Neuronal stem cell (in vitro differentiated cells): ENCODE data around the gene CETP. TPM values are rescaled to one million over a fixed set of nuclear protein-coding genes. Genes with fewer than 3 reads are reported as not detected.
A peak's percentile ranks its signal among the peaks of the same experiment; 100 is the strongest.

Source experiments
- DNase-seq: peaks from one replicate; pipeline ENCODE4 v3.0.0-alpha.2; 2013; ENCODE audit warnings: low spot score
- H2AFZ ChIP-seq: one replicate; pipeline ENCODE4 v1.6.1; 2013; ENCODE audit warnings: mild to moderate bottlenecking, low read length, inconsistent platforms
- H2AK5ac ChIP-seq: 2 replicates; pipeline ENCODE4 v1.6.1; 2013; ENCODE audit warnings: low read depth, mild to moderate bottlenecking, inconsistent platforms, low read length, moderate library complexity, mixed read lengths
- H2BK120ac ChIP-seq: 2 replicates; pipeline ENCODE4 v1.6.1; 2013; ENCODE audit warnings: low read depth, mild to moderate bottlenecking, inconsistent platforms, low read length, moderate library complexity, mixed read lengths
- H2BK12ac ChIP-seq: one replicate; pipeline ENCODE4 v1.6.1; 2013; ENCODE audit warnings: low read length, inconsistent platforms
- H2BK15ac ChIP-seq: 2 replicates; pipeline ENCODE4 v1.6.1; 2013; ENCODE audit warnings: mild to moderate bottlenecking, low read length, inconsistent platforms, mixed read lengths
- H2BK5ac ChIP-seq: one replicate; pipeline ENCODE4 v1.6.1; 2013; ENCODE audit warnings: inconsistent platforms, mild to moderate bottlenecking, low read length, moderate library complexity
- H3K14ac ChIP-seq: one replicate; pipeline ENCODE4 v1.6.1; 2013; ENCODE audit warnings: low read length, inconsistent platforms
- H3K18ac ChIP-seq: 2 replicates; pipeline ENCODE4 v1.6.1; 2013; ENCODE audit warnings: low read length, inconsistent platforms
- H3K23ac ChIP-seq: 2 replicates; pipeline ENCODE4 v1.6.1; 2013; ENCODE audit warnings: low read depth, mild to moderate bottlenecking, mixed read lengths, low read length, inconsistent platforms; ENCODE audit not compliant: poor library complexity
- H3K27ac ChIP-seq: replicated peaks from 3 replicates; pipeline ENCODE4 v1.5.1; 2013; ENCODE audit warnings: low read length, inconsistent platforms
- H3K27me3 ChIP-seq, 3 experiments: 2 replicates each; pipeline ENCODE4 v1.6.1; 2013; ENCODE audit warnings: low read length in 3 of 3, mild to moderate bottlenecking in 2 of 3, inconsistent platforms in 1 of 3, low read depth in 1 of 3, mixed read lengths in 1 of 3, moderate library complexity in 1 of 3; ENCODE audit not compliant: control insufficient read depth in 3 of 3, insufficient read depth in 3 of 3
- H3K36me3 ChIP-seq, 2 donors: replicated peaks in 1 of 2; 2 replicates each; pipeline ENCODE4 v1.6.1; 2013; ENCODE audit warnings: low read length in 2 of 2; ENCODE audit not compliant: control insufficient read depth in 2 of 2, insufficient read depth in 2 of 2
- H3K4ac ChIP-seq: 2 replicates; pipeline ENCODE4 v1.6.1; 2013; ENCODE audit warnings: inconsistent platforms, mild to moderate bottlenecking, low read length, moderate library complexity
- H3K4me1 ChIP-seq, 2 donors: 1 replicate in 1 of 2; 2 replicates in 1 of 2; pipeline ENCODE4 v1.6.1; 2013; ENCODE audit warnings: low read length in 2 of 2, low read depth in 1 of 2; ENCODE audit not compliant: control insufficient read depth in 2 of 2, insufficient read depth in 1 of 2
- H3K4me2 ChIP-seq: one replicate; pipeline ENCODE4 v1.6.1; 2013; ENCODE audit warnings: mild to moderate bottlenecking, low read length, inconsistent platforms; ENCODE audit not compliant: insufficient read depth, poor library complexity, severe bottlenecking
- H3K4me3 ChIP-seq, 2 donors: 2 replicates each; pipeline ENCODE4 v1.5.1; 2013; ENCODE audit warnings: low read length in 2 of 2, mild to moderate bottlenecking in 2 of 2, inconsistent platforms in 1 of 2, moderate library complexity in 1 of 2
- H3K79me1 ChIP-seq: one replicate; pipeline ENCODE4 v1.6.1; 2013; ENCODE audit warnings: low read depth, mild to moderate bottlenecking, inconsistent platforms, low read length, moderate library complexity
- H3K9ac ChIP-seq: one replicate; pipeline ENCODE4 v1.6.1; 2013; ENCODE audit warnings: mild to moderate bottlenecking, low read depth, low read length, inconsistent platforms; ENCODE audit not compliant: poor library complexity
- H3K9me3 ChIP-seq, 2 donors: replicated peaks in 1 of 2; 2 replicates each; pipeline versions ENCODE3 to v1.6.1; 2013; ENCODE audit warnings: low read length in 2 of 2, mild to moderate bottlenecking in 2 of 2, inconsistent platforms in 1 of 2, low read depth in 1 of 2, mixed read lengths in 1 of 2, moderate library complexity in 1 of 2; ENCODE audit not compliant: control insufficient read depth in 2 of 2, insufficient read depth in 1 of 2
- H4K8ac ChIP-seq: one replicate; pipeline ENCODE4 v1.6.1; 2013; ENCODE audit warnings: low read depth, mild to moderate bottlenecking, inconsistent platforms, low read length, moderate library complexity
- H4K91ac ChIP-seq: one replicate; pipeline ENCODE4 v1.6.1; 2013; ENCODE audit warnings: low read length, low read depth, mild to moderate bottlenecking, inconsistent platforms; ENCODE audit not compliant: poor library complexity
- WGBS, 2 donors: extraction: QIAGEN DNeasy Blood & Tissue Kit; methylation state at CpG; one replicate each; pipeline ENCODE4 v1.1.7; 2013; ENCODE audit warnings: missing lambda C conversion rate in 2 of 2, mixed read lengths in 1 of 2; ENCODE audit not compliant: insufficient read length in 2 of 2, insufficient replicate concordance in 1 of 2; ENCODE audit errors: extremely low coverage in 2 of 2; 5-methylcytosine and 5-hydroxymethylcytosine counted together
- polyA plus RNA-seq, 2 experiments: library from polyadenylated mRNA; stranded (reverse); fragments of 200-250 nt; gene quantifications; one replicate each; pipeline ENCODE4 v1.2.3, GENCODE V29; 2013

CETP gene
- polyA plus RNA-seq (2013, experiment 1 of 2), result not detected
- not detected for polyA plus RNA-seq (2013, experiment 2 of 2)

GRCh38 chr16:56961851-56962281 is at the start of gene CETP:
CETP (plus strand) TSS chr16:56961950; CDS start chr16:56961980, 30 bp downstream.
- Histone ChIP-seq H2BK120ac (no peak within 1 kb of the TSS), H2BK5ac (no peak within 1 kb of the TSS), H2BK12ac (peak within 1 kb of the TSS; percentile 70), H3K4me1 (peaks cover 0 to 3% of the 10 kb centered on the region in 2 donors), H4K8ac (no peak within 1 kb of the TSS), H2AK5ac (peak within 1 kb of the TSS; percentile 63), H3K23ac (peak within 1 kb of the TSS; percentile 23), H3K14ac (peak within 1 kb of the TSS; percentile 21), H2BK15ac (peak within 1 kb of the TSS; percentile 38), H3K79me1 (peaks cover 3% of the 10 kb centered on the region), H3K4me3 (peak within 1 kb of the TSS in 1 of 2 donors; percentile 61), H3K18ac (peak within 1 kb of the TSS; percentile 80), H4K91ac (no peak within 1 kb of the TSS), H3K4ac (no peak within 1 kb of the TSS), H2AFZ (no peak within 1 kb of the TSS), H3K27me3 (no peaks in the 10 kb centered on the region), H3K27ac (no peak within 1 kb of the TSS), H3K4me2 (no peak within 1 kb of the TSS), H3K9me3 (no peaks in the 10 kb centered on the region), H3K9ac (no peak within 1 kb of the TSS), H3K36me3 (no peaks in the 10 kb centered on the region)
- DNase-seq, result no peak
- WGBS, 2 donors, result no CpG with 5 or more reads among the region's 12 CpGs

GRCh38 chr16:56912746-56913708 is 48.7 kb upstream of the CETP start:
- H3K79me1 ChIP-seq, result no peaks in the 10 kb centered on the region
- H3K9ac ChIP-seq, result no peak overlapping the region
- H3K4ac ChIP-seq, result no peak overlapping the region
- no peak overlapping the region for H3K18ac ChIP-seq
- no peak overlapping the region for H3K4me2 ChIP-seq
- H2BK120ac ChIP-seq, result no peak overlapping the region
- no peak overlapping the region for H3K27ac ChIP-seq
- H2AK5ac ChIP-seq, result no peak overlapping the region
- DNase-seq, result no peak
- no peak overlapping the region for H3K4me3 ChIP-seq
- no peak overlapping the region for H2BK5ac ChIP-seq
- peak overlapping the region; percentile 19 for H4K91ac ChIP-seq
- no peak overlapping the region for H2BK12ac ChIP-seq
- H3K36me3 ChIP-seq, result no peaks in the 10 kb centered on the region
- no peak overlapping the region for H3K23ac ChIP-seq
- peaks cover 12 to 19% of the 10 kb centered on the region in 2 donors for H3K4me1 ChIP-seq
- no peak overlapping the region for H3K14ac ChIP-seq
- WGBS, 2 donors, result no CpG with 5 or more reads among the region's 18 CpGs
- no peaks in the 10 kb centered on the region for H3K9me3 ChIP-seq
- peak overlapping the region; percentile 1 for H2BK15ac ChIP-seq
- H4K8ac ChIP-seq, result no peak overlapping the region
- H3K27me3 ChIP-seq, result peaks cover 0 to 17% (median 0%) of the 10 kb centered on the region in 3 experiments
- peak overlapping the region; percentile 56 for H2AFZ ChIP-seq

GRCh38 chr16:56914896-56915295 is 46.9 kb upstream of the CETP start:
- H2BK120ac ChIP-seq, result no peak overlapping the region
- WGBS, 2 donors, result no CpG with 5 or more reads among the region's 7 CpGs
- H3K9ac ChIP-seq, result no peak overlapping the region

More at GRCh38 chr16:56914896-56915295, 46.9 kb upstream of the CETP start:
- H3K27me3 ChIP-seq, result peaks cover 0 to 24% (median 0%) of the 10 kb centered on the region in 3 experiments
- H4K8ac ChIP-seq, result no peak overlapping the region
- no peak overlapping the region for H3K4me3 ChIP-seq
- H2BK5ac ChIP-seq, result no peak overlapping the region
- no peak overlapping the region for H3K23ac ChIP-seq
- H2AK5ac ChIP-seq, result no peak overlapping the region
- H2BK15ac ChIP-seq, result no peak overlapping the region
- H3K4me1 ChIP-seq, result peaks cover 12 to 19% of the 10 kb centered on the region in 2 donors
- DNase-seq, result no peak
- no peak overlapping the region for H3K18ac ChIP-seq
- no peak overlapping the region for H3K4ac ChIP-seq
- H3K14ac ChIP-seq, result no peak overlapping the region
- no peak overlapping the region for H3K27ac ChIP-seq
- H3K9me3 ChIP-seq, result no peaks in the 10 kb centered on the region
- no peaks in the 10 kb centered on the region for H3K36me3 ChIP-seq
- H2AFZ ChIP-seq, result no peak overlapping the region
- H3K79me1 ChIP-seq, result no peaks in the 10 kb centered on the region
- H3K4me2 ChIP-seq, result no peak overlapping the region
- no peak overlapping the region for H2BK12ac ChIP-seq
- H4K91ac ChIP-seq, result no peak overlapping the region
